ENCODE results near the gene TBX4.

The TBX4 gene

GRCh38 chr17:61452301-61453290 is at the start of gene TBX4:
TSS of gene TBX4 (plus strand) at chr17:61452422. CDS start at chr17:61456491, 4,069 bp downstream.
- DNase-seq, result no peak

GRCh38 chr17:61402978-61403800 is 49.0 kb upstream of the TBX4 start:
- no peak for DNase-seq

DNA sequence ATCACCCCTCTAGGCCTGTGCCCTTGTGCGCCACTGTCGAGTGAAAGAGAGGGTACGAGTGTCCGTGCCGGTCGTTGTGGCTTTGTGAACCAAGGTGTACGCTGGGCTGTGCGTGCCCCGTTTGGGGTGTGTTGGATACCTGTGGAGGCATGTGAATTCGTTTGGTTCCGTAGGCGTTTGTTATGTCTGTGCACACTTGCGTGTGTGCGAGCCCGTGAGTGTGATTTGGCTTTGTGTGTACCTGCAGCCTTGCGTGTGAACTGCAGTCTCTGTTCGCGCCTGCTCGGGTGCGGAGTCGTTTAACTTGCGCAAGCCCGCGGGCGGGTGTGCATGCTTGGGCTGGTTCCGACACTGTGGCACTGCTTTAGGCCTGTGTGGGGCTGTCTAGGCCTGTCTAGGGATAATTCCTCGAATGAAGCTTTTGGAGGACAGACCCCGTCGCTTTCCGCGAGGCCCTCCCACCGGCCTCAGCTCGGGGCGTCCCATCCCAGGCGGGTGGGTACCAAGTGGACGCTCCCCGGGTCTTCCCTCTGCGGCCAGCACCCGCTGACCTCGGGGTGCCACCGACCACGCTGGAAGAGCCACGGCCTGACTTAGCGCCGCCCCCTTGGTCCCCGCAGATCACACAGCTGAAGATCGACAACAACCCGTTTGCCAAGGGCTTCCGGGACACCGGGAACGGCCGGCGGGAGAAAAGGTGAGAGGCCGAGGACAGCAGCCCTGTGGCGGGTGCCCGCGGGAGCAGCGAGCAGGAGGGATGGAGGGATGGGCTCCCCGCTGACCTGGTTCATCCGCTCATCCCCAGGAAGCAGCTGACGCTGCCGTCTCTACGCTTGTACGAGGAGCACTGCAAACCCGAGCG is 48.2 kb upstream of the TBX4 start:
- no peak for DNase-seq

DNA sequence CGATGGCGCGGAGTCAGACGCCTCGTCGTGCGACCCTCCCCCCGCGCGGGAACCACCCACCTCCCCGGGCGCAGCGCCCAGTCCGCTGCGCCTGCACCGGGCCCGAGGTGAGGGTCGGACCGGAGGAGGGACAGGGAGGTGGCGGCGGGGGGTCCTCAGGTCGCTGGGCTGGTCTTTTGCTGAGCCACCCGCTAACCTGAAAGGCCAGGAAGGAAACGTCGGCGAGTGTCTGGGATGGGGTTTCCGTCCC is 47.6 kb upstream of the TBX4 start:
- DNase-seq, result no peak

- DNase-seq, result no peak
Measured at GRCh38 chr17:61404913-61405685, 47.1 kb upstream of the TBX4 start.

- no peak for DNase-seq
Measured at GRCh38 chr17:61405686-61406536, 46.3 kb upstream of the TBX4 start.

DNA sequence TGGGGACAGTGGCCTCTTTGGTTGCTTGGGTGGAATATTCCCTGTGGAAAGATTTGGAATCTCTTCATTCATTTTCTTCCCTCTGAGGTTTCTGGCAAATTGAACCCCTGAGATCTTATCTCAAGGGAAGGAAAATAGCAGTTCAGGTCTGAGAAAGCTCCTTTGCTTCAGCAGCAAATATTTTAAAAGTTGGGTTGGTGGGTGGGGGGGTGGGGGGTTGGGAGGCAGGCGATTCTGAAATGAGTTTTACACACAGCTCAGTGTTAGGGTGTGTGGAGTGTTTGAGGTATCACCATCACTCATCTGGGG is 45.7 kb upstream of the TBX4 start:
- DNase-seq, result no peak

DNA sequence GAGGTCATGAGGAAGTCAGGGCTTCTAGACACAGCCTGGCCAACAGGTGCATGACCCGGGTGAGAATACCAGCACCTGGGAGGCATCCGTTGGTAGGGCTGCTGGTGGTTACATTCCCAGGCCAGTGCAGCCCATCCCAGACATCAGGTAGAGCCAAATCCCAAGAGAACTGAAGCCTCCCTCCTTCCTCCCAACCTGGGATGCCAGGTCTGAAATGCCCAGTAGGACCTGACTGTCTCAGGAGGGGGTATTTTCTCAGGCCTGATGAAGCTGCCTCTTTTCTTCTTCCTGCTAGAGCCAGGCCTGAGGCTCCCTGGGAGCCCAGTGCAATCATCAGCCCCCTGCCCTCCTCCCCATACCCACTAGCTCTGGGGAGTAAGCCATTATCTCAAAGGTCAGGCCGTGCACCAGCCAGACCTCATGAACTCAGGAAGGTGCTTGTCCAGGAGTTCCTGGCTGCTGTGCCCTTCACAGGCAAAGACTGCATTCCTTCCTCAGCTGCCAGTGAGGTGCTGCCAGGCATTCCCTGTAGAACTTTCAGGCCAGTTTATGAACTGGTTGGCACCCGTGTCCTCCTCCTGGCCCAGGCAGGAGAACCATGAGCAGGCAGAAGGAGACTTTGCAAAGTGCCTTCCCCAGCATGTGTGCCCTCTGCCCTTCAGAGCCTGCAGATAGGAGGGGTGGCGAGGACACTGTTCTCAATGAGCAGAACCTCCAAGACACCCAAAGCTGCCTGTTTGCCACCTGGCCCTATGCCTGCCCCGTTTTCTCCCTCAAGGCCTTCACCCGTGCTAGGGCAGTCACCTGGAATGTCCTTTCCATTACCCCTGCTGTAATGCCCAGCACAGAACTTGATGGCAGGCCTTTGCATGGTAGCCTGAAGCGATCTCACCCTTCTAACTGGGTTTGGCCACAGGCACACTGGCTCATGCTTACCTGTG is 45.0 kb upstream of the TBX4 start:
- DNase-seq, result no peak

DNA sequence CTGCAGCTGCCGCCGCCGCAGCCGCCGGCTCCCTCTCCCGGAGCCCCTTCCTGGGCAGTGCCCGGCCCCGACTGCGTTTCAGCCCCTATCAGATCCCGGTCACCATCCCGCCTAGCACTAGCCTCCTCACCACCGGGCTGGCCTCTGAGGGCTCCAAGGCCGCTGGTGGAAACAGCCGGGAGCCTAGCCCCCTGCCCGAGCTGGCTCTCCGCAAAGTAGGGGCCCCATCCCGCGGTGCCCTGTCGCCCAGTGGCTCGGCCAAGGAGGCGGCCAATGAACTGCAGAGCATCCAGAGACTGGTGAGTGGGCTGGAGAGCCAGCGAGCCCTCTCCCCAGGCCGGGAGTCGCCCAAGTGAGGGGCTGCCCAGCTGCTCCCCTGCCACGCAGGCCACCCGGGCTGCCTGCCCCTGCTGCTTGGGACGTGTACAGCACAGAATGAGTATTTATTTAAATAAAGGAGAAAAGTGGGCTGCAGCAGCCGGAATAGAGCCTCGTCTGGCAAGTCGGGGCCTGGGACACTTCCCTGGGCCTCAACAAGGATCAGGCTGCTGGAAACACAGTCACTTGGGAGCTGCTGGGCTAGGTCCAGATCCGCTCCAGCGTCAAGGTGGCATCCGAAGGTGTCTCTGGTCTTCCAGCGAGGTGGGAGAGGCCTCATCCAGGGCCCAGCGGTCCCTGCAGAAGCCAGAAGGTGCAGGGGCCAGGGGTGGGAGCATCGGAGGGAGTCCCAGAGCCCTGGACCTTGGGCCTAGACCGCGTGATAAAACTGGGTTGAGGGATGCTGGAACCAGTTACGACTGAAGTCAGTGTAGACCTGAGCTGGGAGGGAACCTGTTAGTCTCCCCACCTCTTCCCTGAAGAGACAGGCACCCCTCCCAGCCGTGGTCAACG is 43.8 kb upstream of the TBX4 start:
- no peak for DNase-seq

DNA sequence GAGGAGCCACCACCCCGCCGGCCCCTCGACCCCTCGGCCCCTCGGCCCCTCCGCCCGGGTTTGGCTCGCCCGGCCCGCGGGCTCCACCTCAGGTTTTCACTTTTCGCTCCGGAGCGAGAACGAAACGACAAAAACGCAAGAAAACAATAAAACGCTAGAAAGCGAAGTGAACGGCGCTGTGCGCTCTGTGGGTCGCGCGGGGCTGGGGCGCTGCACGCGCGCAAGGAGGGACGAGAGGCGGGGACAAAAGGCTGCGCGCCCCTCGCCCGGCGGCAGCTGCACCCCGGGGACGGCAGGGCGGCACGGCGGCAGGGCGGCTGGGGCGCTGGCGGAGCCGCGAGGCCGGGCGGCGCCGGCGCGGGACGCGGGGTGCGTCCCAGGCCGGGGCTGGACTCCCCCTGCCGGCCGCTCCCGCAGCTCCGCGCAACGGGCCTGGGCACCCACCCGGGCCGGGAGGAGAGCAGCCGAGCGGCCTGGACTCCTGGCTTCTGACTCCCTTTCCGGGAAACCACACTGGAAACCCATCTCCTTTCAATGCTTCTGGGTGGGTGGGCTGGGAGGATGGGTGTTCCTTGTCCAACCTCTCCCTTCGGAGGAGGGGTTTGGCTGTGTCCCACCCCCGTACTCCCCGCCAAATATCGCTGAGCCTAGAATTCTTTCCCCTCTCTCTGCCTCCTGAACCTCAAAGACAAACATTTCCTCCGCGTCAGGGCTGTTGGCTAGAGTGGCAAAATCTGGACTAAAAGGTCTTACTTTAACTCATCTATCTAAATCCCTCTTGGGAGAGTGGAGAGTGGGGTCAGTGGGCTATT is 42.7 kb upstream of the TBX4 start:
- DNase-seq, result no peak

GRCh38 chr17:61410141-61411010 is 41.8 kb upstream of the TBX4 start:
- no peak for DNase-seq

- DNase-seq, result no peak
Measured at GRCh38 chr17:61411011-61411260, 41.3 kb upstream of the TBX4 start.

- DNase-seq, result no peak
Measured at GRCh38 chr17:61411261-61412142, 40.7 kb upstream of the TBX4 start.

DNA sequence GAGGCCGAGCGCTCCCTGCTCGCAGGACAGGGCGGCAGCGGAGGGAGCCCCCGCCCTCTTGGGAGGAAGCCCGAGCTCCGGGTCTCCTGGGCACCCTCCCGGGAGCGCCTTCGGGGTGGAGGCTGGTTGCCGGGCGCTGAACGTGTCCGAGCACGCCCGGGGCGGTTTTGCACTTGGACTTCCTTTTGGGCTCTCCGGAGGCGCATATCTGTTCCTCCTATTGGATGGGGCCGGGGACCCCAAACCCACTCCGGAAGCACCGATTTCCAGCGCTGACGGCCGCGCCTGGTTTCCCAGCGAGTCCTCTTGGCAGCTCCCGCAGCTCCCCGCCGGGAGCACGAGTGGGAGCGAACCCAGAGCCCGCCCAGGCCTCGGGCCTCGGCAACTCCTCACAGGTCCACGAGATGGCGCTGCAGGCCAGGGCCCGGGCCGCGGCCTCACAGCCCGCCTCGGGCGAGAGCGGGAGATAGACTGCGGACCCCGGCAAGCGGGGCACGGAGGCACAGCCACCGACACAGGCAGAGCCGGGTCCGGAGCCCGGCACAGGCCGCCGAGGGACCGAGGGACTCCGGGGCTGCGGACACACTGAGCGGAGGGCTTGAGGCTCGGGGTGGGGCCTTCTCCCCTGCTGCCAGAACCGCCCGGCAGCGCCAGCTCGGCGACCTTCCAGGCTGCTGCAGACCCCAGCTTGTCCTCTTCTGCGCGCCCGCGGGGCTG is 39.9 kb upstream of the TBX4 start:
- no peak for DNase-seq

GRCh38 chr17:61412860-61413660 is 39.2 kb upstream of the TBX4 start:
- no peak for DNase-seq
